Left renal cortex interstitium (tissue), 4 donors: ENCODE data around the gene STX11. TPM values are rescaled to one million over a fixed set of nuclear protein-coding genes. Genes with fewer than 3 reads are reported as not detected.

ENCODE experiments used
- DNase-seq, 4 donors: peaks; one replicate each; pipeline ENCODE4 v3.0.0-alpha.2; 2013; ENCODE audit warnings: low read depth in 4 of 4, low spot score in 2 of 4, missing footprints in 1 of 4
- polyA plus RNA-seq, 4 donors: library from polyadenylated mRNA; unstranded; fragments of 120-200 nt; gene quantifications; one replicate each; pipeline ENCODE4 v1.2.1, GENCODE V29; 2013; ENCODE audit not compliant: insufficient read length in 4 of 4

STX11 gene
- polyA plus RNA-seq, 4 donors, result 0.78 to 1.2 (median 0.91) TPM

- no peak for DNase-seq
These were observed 9.4 kb upstream of the STX11 start for GRCh38 chr6:144140867-144141266.

- DNase-seq, result no peak
These were observed 8.8 kb upstream of the STX11 start for GRCh38 chr6:144141470-144141869.

- DNase-seq, result no peak
These were observed 7.2 kb upstream of the STX11 start for GRCh38 chr6:144143106-144143505.

- no peak for DNase-seq
These were observed 6.4 kb upstream of the STX11 start for GRCh38 chr6:144143878-144144277.

- DNase-seq, result no peak
These were observed 5.3 kb upstream of the STX11 start for GRCh38 chr6:144144996-144145395.

- no peak for DNase-seq
These were observed 4.8 kb upstream of the STX11 start for GRCh38 chr6:144145541-144145940.

GRCh38 chr6:144148886-144149285, 1.4 kb upstream of the STX11 start:
- no peak for DNase-seq

GRCh38 chr6:144149558-144149893, 791 bp upstream of the STX11 start:
- DNase-seq, result no peak

- DNase-seq, result peak in 2 of 4 donors; percentile 9 to 27
These were observed 667 bp downstream of the STX11 start for GRCh38 chr6:144150710-144151657.

- DNase-seq, result no peak
These were observed 2.1 kb downstream of the STX11 start for GRCh38 chr6:144152334-144152900.

GRCh38 chr6:144153260-144153659, 2.9 kb downstream of the STX11 start:
- DNase-seq, result no peak

- no peak for DNase-seq
These were observed 3.7 kb downstream of the STX11 start for GRCh38 chr6:144153971-144154370.

GRCh38 chr6:144155529-144155928, 5.2 kb downstream of the STX11 start:
- no peak for DNase-seq

- no peak for DNase-seq
These were observed 6.0 kb downstream of the STX11 start for GRCh38 chr6:144156338-144156737.

GRCh38 chr6:144156991-144157390, 6.7 kb downstream of the STX11 start:
- DNase-seq, result no peak

GRCh38 chr6:144158133-144158532, 7.8 kb downstream of the STX11 start:
- DNase-seq, result peak in 2 of 4 donors; percentile 13 to 19

- no peak for DNase-seq
These were observed 8.9 kb downstream of the STX11 start for GRCh38 chr6:144159223-144159622.

GRCh38 chr6:144159742-144160141, 9.4 kb downstream of the STX11 start:
- DNase-seq, result no peak

GRCh38 chr6:144160431-144161005, 10.2 kb downstream of the STX11 start:
- no peak for DNase-seq

- no peak for DNase-seq
These were observed 11.7 kb downstream of the STX11 start for GRCh38 chr6:144161975-144162374.

- no peak for DNase-seq
These were observed 12.7 kb downstream of the STX11 start for GRCh38 chr6:144162977-144163376.

- no peak for DNase-seq
These were observed 15.5 kb downstream of the STX11 start for GRCh38 chr6:144165784-144166183.
